ENCODE measurements around the gene CD180.

- no peak for TF ChIP-seq CTCF (IDR thresholded peaks at IDR 0.05)
- no peak for TF ChIP-seq POLR2A (IDR thresholded peaks at IDR 0.05)
Observed at GRCh38 chr5:67214707-67215447, 18.3 kb upstream of the CD180 start.

All from heart left ventricle (tissue), 13 donors.